ENCODE measurements around the gene WNK1.
"Not testable (repeated sequence)": the region's sequence is repeated elsewhere in the genome, so short reads cannot be mapped to it uniquely, and the experiment has no call there.

WNK1 gene

GRCh38 chr12:751999-752694 is at the start of gene WNK1:
WNK1 (plus strand) TSS chr12:752579; CDS start chr12:753566, 987 bp downstream.
- DNase-seq: peak; percentile 98

GRCh38 chr12:704516-705242 is 47.7 kb upstream of the WNK1 start:
- DNase-seq: no peak

- DNase-seq: not testable (repeated sequence)
Observed at GRCh38 chr12:708084-708483, 44.3 kb upstream of the WNK1 start.

DNA sequence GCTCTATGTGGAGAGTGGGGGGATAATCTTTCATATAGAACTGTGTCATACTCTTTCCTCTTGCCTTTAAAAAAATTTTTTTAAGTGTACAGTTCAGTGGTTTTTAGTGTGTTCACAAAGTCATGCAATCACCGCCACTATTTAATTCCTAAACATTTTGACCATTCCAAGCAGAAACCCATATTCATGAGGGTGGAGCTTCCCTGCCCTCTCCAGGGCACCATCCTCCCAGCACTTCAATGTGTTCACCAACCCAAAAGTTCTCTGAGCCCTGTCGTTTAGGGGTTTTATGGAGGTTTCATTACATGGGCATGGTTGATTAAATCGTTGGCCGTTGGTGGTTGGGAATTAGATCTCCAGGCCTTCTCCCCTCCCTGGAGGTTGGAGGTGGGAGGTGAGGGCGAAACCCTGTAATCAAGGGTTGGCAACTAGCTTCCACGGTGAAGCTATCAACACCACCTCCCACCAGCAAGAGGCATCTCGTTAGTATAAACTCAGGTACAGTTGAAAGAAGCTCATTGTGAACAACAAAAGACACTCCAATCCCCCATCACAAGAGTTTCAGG is 42.8 kb upstream of the WNK1 start:
- no peak for DNase-seq

GRCh38 chr12:712172-712863 is 40.1 kb upstream of the WNK1 start:
- no peak for DNase-seq

- DNase-seq: peak; percentile 59
Observed at GRCh38 chr12:713281-713875, 39.0 kb upstream of the WNK1 start.

GRCh38 chr12:716506-716905 is 35.9 kb upstream of the WNK1 start:
- peak; percentile 65 for DNase-seq

- no peak for DNase-seq
Observed at GRCh38 chr12:718756-719102, 33.6 kb upstream of the WNK1 start.

- DNase-seq: no peak
Observed at GRCh38 chr12:720231-720941, 32.0 kb upstream of the WNK1 start.

DNA sequence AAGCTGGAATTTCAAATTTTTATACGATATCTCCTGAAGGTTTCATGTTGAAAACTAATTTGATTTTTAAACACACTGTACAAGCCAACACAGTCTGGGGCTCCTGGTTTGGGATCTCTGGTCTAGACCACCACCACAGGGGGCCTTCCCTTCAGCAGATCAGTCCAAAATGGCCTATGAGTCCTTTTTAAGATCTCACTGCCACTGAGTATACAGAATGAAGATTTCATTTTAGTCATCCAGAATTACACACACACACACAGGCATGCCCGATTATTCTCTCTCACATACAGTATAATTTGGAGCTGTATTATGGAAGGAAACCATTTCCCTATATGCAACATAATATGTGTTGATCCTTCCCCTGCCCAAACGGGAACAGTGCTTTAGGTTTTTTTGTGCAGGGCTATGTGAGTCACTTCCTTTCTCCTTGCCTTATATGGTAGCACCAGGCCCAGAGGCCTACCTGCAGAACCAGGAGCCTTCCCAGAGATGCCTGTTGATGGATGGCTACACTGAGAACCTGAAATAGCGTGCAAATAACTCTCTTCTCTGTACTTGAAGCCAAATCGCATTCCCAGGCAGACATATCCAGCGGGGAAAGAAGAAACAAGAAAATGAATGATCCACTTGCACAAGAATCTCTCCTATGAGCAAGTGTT is 28.1 kb upstream of the WNK1 start:
- DNase-seq: no peak

DNA sequence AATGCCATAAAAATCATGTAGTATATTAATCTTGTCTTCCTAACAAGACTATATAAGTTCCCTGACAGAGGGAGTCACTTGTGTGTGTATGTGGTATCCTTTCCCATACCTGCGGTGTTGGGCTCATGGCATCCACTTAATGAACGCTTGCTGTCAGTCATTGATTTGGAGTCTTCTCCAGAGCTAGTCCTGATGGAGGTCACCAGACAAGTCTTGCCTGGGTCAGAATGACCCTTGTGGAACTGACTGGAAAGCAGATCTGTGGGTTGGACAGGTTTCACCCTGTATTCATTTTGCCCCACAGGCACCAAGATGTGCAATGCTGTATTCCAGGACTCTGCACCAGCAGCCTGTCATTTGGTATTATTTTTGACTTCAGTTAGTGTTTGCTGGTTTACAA is 27.3 kb upstream of the WNK1 start:
- DNase-seq: no peak

DNA sequence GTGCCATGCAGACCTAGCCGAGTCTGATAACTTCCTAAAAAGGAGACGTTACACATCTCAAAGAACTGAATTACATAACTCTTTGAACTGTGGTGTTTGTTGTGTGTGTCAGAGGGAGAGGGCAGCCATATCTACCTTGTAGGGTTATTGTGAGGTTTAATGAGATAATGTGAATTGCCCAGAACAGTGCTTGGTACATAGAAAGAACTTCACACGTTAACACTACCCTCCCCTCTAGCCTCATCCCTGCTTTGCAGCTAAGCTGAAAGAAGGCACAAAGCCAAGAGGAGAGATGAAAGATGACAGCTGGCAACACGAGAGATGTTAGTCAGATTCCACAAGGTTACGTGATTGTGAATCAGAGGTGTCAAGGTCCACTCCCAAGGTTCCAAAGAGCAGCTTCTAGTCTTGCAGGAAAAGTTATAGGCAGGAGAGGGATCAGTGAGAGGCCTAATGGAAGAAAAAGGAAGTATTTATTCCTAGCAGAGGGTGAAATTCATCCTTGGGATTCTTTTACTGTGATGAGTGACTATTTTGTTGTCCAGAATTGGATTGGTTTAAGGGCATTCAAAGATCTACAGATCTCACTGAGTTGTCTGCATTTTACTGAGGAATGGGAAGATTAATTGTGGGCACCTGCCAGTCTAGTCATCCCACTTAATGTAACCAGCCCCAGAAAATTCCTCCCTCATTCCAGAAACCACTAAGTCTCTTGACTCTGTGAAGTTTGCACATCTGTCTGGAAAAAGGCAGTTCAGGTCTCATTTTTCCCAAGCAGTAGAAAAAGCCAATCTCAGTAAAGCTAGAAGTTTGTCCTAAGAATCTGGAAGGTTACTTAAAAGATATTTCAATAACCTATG is 25.9 kb upstream of the WNK1 start:
- no peak for DNase-seq

DNA sequence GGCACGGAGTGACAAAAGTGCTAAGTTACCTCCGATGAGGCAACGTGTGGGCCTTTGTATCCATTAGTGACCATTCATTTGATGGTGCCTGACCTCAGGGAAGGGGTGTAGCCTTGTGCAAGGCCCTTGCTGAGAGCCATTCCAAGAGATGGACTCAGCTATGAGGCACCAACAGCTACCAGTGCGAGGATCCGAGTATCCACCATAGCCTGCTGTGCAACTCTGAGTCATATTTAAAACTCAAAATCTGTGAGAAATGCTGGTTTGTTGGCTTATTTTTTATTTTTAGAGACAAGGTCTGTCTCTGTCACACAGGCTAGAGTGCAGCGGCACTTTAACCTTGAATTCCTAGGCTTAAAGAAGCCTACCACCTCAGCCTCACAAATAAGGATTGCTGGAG is 25.1 kb upstream of the WNK1 start:
- no peak for DNase-seq

DNA sequence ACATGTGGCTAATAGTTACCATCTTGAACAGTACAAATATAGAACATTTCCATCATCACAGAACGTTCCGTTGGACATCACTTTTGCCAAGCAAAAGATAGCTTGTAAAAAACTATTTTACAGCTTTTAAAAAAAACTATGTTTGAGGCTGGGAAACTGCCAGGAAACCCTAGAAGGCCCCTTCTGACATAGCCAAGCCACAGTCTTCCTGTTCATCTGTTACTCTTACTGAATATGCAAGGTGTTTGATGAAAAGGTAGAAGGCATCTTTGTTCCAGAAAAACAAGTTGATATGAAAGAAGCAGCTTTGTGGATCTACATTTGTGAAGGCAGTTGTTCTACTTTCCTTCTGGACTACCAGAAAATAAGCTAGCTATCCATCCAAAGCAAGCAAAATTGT is 23.6 kb upstream of the WNK1 start:
- DNase-seq: no peak

DNA sequence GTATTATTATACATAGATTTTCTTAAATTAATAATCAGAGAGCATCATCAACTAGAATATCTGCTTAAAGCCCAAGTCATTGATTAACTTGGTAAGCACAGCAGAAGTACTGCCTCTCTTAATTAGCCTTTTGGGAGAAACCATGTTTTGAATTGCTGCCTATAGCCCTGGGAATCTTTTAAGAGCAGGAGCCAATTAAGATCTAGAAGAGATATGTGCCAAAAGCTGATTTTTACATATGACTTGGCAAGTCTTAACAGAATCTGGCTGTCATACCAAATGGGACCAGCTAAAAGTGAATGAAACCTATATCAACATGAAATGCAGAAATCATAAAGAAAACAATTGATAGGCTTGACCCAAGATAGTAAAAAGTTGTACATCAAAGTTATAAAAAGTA is 23.2 kb upstream of the WNK1 start:
- no peak for DNase-seq

DNA sequence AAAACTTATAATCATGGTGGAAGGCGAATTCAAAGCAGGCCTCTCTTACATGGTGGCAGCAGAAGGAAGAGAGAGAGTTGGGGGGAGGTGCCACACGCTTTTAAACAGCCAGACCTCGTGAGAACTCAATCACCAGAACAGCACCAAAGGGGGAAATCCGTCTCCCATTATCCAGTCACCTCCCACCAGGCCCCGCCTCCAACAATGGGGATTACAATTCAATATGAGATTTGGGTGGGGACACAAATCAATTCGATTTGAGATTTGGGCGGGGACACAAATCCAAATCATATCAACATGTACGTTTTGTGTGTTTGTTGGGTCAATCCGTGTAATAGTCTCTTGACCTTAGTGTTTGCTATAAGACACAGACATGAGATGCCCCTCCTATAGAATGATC is 21.8 kb upstream of the WNK1 start:
- DNase-seq: no peak

- DNase-seq: no peak
Observed at GRCh38 chr12:737122-737739, 15.1 kb upstream of the WNK1 start.

DNA sequence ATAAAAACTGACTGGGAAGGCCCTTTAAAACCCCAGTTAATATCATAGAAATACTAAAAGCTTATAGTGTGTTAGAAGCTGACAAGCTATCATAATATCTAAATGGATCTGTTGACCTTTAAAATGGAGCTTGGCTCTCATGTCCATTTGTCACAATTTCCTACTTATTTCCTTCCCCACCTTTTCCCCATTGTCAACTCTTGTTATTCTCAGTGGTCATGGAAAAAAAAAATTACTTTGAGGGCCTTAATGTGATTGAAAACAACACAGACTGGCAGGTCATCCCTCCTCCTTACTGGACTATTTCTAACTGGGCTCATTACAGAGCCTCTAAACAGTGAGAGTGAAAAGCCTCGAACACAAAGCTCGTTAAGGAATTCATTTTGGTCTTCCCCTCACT is 13.7 kb upstream of the WNK1 start:
- no peak for DNase-seq

GRCh38 chr12:739349-739748 is 13.0 kb upstream of the WNK1 start:
- no peak for DNase-seq

GRCh38 chr12:740921-741320 is 11.5 kb upstream of the WNK1 start:
- DNase-seq: no peak
